Measurements from ENCODE around the gene TTC39A.

Gene TTC39A

GRCh38 chr1:51314974-51315373 is 15.4 kb downstream of the TTC39A start:
- no peak for DNase-seq (ENCODE audit: low spot score)

- DNase-seq (ENCODE audit: low spot score), result no peak
These were observed 16.2 kb downstream of the TTC39A start for GRCh38 chr1:51313961-51314777.

- DNase-seq (ENCODE audit: low spot score), result no peak
These were observed 17.0 kb downstream of the TTC39A start for GRCh38 chr1:51313268-51313852.

GRCh38 chr1:51312718-51313117 is 17.6 kb downstream of the TTC39A start:
- no peak for DNase-seq (ENCODE audit: low spot score)

GRCh38 chr1:51311826-51312225 is 18.5 kb downstream of the TTC39A start:
- no peak for DNase-seq (ENCODE audit: low spot score)

GRCh38 chr1:51310871-51311613 is 19.3 kb downstream of the TTC39A start:
- DNase-seq (ENCODE audit: low spot score), result no peak

GRCh38 chr1:51309291-51309690 is 21.1 kb downstream of the TTC39A start:
- DNase-seq (ENCODE audit: low spot score), result no peak

GRCh38 chr1:51308636-51309035 is 21.7 kb downstream of the TTC39A start:
- DNase-seq (ENCODE audit: low spot score), result no peak

- DNase-seq (ENCODE audit: low spot score), result no peak
These were observed 23.4 kb downstream of the TTC39A start for GRCh38 chr1:51306950-51307349.

- no peak for DNase-seq (ENCODE audit: low spot score)
These were observed 25.0 kb downstream of the TTC39A start for GRCh38 chr1:51305371-51305823.

- DNase-seq (ENCODE audit: low spot score), result no peak
These were observed 26.0 kb downstream of the TTC39A start for GRCh38 chr1:51304360-51304759.

GRCh38 chr1:51303751-51304251 is 26.6 kb downstream of the TTC39A start:
- DNase-seq (ENCODE audit: low spot score), result no peak

- no peak for DNase-seq (ENCODE audit: low spot score)
These were observed 27.0 kb downstream of the TTC39A start for GRCh38 chr1:51303315-51303714.

GRCh38 chr1:51302746-51303145 is 27.6 kb downstream of the TTC39A start:
- DNase-seq (ENCODE audit: low spot score), result no peak

GRCh38 chr1:51302270-51302669 is 28.1 kb downstream of the TTC39A start:
- DNase-seq (ENCODE audit: low spot score), result no peak

GRCh38 chr1:51301844-51302162 is 28.6 kb downstream of the TTC39A start:
- no peak for DNase-seq (ENCODE audit: low spot score)

- no peak for DNase-seq (ENCODE audit: low spot score)
These were observed 29.1 kb downstream of the TTC39A start for GRCh38 chr1:51301152-51301843.

- DNase-seq (ENCODE audit: low spot score), result no peak
These were observed 30.2 kb downstream of the TTC39A start for GRCh38 chr1:51299981-51300670.

GRCh38 chr1:51299185-51299885 is 31.0 kb downstream of the TTC39A start:
- DNase-seq (ENCODE audit: low spot score), result no peak

- DNase-seq (ENCODE audit: low spot score), result no peak
These were observed 32.0 kb downstream of the TTC39A start for GRCh38 chr1:51298322-51298705.

Data from CD4-positive, alpha-beta T cell treated with Interleukin-2 at 100 ng/mL for 4 hours (primary cell).